GM18508 (cell line): ENCODE results near the gene NCK1.
A peak's percentile ranks its signal among the peaks of the same experiment; 100 is the strongest.

ENCODE experiments used
- ATAC-seq: cut with Tn5 transposase; IDR thresholded peaks from one replicate; pipeline ENCODE4 v1.9.1; 2021; ENCODE audit warnings: moderate number of reproducible peaks; ENCODE audit not compliant: insufficient read depth, unreplicated experiment

NCK1 gene

DNA sequence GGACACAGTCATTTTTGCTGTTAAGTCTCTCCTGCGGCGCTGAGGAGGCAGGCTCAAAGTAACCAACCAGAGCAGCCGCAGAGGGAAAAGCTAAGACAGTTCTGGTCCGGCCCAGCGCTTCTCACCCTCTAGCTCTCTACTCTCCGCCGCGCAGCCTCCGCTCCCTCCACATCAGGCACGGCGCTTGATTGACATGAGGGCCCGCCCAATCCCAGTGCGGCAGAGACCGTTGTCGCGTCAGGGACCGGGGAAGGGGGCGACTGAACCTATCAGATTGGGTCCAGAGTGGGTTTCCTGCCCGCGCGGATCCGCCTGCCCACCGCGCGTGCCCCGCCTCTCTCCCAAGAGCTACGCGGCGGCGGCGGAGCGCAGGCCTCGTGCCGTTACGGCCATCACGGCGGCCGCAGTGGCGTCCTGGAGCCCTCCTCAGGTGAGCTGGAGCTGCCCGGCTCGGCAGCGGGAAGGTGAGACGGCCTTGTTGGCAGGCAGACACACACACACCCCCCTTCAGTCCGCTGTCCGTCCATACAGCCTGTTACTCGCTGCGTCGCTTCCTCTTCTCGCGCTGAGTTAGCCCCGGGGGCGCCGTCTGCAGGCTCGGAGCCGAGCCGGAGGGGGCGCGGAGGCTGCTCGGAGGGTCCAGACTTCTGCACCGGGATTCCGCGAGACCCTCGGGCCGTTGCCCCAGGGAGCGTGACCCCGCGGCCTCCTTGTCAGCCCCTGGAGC lies at the start of gene NCK1:
Gene NCK1, plus strand, starts transcription at position 319 of the 727 bp plus-strand sequence. CDS start 65,794 bp downstream, outside the sequence.
- ATAC-seq = peak; percentile 91

- ATAC-seq = no peak
These were observed 44.6 kb upstream of the NCK1 start for GRCh38 chr3:136817448-136817847.

- ATAC-seq = no peak
These were observed 43.7 kb upstream of the NCK1 start for GRCh38 chr3:136818191-136818768.

DNA sequence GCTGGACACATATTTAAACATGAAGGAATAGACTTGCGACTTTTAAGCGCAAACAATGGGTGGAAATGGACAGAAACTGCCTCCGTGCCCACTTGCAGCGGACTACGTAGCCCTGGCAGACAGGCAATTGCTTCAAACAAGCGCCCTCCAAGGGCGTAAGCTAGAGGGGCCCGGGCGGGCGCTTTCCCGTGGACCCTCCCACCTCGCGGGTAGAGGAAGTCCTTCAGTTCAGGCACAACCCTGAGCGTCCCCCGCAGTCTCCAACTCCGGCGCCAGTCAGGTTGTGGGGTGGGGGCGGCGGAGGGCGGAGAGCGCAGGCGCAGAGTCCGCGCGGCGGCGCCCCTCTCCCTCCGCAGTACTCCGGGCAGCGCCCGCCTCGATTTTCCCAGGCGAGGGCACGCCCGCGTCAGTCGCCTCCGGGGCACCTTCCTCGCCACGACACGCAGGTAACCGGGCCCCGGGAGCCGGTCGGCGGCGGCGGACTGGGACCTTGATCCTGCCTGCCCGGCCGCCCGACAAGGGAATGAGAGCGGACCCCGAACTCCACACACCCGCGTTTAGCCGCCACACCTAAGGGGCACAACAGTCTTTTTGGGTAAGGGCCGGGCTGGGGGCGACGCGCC lies 43.1 kb upstream of the NCK1 start, which contains the start of gene SLC35G2:
Gene SLC35G2, plus strand, starts transcription at position 358 of the 623 bp plus-strand sequence. CDS start 35,335 bp downstream, outside the sequence.
- ATAC-seq = no peak

DNA sequence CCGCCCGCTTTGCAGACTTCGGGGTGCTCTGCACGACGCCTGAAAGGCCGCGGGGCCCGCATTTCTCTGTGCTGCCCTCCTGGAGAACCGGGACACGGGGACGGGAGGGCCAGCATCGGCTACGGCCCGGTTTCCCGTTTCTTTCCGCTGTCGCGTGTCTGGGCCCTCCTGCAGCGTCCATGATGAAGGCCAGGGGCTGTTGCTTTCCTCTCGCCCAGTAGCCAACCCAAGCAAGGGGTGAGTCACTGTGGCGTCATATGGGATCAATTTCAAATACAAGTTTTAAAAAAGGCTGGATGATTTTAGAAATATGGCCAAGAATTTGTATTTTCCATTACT lies 42.6 kb upstream of the NCK1 start:
- no peak for ATAC-seq

DNA sequence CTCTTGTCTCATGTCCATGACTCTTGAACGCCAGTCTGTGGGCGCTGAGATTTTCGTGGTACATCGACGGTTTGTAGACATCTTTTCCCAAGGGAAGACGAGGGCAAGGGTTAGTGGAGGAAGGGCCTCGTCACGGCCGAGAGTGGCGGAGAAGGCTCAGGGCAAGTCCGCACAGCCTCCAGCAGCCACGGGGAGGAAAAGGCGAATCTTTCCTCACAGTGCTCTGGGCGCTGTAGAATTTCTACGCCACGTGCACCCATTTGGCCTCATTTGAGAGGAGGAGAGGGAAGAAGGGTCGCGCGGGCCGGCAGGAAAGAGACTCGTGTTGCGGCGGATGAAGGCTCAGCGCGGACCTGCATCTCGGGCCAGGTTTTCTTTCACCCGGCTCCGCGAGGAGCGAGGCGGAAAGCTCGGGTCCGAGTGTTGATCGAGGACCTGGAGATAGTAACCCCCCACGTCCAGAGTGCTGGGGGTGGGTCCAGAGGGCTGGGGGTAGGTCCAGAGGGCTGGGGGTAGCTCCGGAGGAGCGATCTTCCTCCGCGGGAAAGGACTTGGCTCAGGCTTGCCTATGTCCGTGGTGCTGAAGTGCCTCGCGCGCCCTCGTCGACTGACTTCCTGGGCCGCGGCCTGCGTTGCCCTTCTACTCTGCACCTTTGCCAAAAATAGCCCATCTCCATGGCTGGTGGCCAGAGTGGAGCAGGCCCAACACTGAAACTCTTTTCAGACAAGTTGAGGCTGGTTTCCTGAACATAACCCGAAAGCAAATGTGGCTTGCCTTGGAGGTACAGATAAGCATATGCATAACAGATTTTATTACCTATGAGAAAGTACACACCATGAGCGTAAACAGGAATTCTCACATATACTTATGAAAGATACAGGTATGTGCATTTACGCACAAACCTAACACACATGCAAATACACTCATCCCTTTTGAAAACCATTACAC lies 42.0 kb upstream of the NCK1 start:
- ATAC-seq = no peak

- no peak for ATAC-seq
These were observed 30.5 kb upstream of the NCK1 start for GRCh38 chr3:136831461-136831860.

GRCh38 chr3:136835089-136835812 lies 26.8 kb upstream of the NCK1 start:
- ATAC-seq = no peak

GRCh38 chr3:136835813-136836510 lies 26.0 kb upstream of the NCK1 start:
- ATAC-seq = no peak

DNA sequence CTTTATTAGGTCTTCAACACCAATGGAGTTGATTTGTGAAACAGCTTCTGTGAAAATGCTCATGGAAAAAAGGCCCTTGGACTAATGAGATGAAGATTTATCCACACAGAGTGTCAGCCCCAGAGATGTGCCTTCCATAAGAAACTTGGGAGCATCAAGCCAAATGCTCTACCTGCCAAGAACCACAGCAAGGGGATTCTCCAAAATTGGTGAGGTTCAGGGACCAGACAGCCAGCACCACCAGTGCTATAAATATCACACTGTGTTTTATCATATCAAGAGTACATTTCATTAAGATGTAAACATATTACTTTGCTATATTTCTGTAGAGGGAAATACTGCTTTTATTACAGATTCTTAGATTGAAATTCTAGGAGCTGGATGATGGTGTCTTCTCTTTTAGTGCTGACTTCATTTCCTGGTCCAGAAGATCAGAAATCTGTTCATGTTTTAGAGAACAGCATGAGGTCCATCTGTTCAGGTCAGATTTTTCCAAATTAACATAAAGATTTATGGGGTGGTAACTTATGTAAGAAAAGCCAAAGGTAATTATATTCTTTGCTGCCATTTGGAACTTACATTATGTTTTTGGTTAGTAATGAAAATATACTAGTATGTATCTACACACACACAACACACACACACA lies 25.4 kb upstream of the NCK1 start:
- ATAC-seq = no peak

GRCh38 chr3:136838641-136839555 lies 23.1 kb upstream of the NCK1 start:
- no peak for ATAC-seq

DNA sequence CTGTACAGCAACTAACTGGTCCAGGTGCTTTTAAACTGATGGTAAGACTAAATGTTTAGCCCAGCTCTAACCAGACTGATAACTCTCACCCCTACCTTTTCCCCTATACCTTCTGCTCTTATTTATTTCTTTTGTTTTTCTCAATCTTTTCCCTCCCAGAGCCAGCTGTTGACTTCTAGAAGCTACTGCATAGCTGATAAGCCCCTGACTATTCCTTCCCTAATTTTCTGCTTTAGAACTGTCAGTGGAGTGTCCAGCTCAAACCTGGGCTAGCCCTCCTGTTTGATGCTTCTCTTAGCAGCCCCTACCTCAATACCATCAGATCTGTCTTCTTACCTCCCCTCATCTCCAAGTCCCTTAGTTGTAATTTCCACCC lies 22.5 kb upstream of the NCK1 start:
- ATAC-seq = no peak

DNA sequence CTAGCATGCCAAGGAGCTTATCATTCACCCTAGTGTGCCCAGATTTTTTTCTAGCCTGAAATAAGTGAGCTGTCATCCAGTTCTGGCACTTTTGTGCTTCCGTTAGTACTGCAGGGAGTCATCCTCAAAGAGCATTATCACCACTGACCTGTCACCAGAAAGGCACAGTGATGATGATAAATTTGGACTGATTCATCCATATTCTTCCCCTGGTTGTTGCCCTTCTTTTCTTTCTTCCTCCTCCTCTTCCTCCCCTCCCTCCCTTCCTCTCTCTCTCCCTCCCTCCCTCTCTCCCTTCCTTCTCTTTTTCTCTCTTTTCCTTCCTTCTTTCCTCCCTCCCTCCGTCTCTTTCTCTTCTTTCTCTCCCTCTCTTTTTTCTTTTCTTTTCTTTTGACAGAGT lies 21.8 kb upstream of the NCK1 start:
- no peak for ATAC-seq

- no peak for ATAC-seq
These were observed 19.7 kb upstream of the NCK1 start for GRCh38 chr3:136842294-136842693.

- no peak for ATAC-seq
These were observed 17.3 kb upstream of the NCK1 start for GRCh38 chr3:136844724-136845123.

- no peak for ATAC-seq
These were observed 9.8 kb upstream of the NCK1 start for GRCh38 chr3:136852180-136852579.

DNA sequence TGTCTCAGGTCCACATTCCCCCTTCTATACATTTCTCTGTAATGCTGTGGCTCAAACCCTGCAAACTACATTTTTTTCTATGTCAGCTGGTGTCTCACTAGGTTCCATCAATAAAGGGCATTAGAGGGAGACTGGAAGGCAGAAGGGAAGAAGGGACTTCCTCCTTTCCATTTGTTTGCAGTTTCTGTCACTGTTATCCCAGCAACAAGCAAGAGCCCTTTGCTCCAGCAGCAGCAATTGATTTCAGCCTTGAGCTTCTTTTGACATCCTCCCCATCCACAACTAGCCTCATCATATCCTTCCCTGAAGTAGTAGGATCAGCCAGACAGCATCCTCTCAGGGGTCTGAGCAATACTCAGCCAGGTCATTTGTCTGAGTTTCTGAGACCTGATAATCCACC lies 5.3 kb upstream of the NCK1 start:
- ATAC-seq = no peak

DNA sequence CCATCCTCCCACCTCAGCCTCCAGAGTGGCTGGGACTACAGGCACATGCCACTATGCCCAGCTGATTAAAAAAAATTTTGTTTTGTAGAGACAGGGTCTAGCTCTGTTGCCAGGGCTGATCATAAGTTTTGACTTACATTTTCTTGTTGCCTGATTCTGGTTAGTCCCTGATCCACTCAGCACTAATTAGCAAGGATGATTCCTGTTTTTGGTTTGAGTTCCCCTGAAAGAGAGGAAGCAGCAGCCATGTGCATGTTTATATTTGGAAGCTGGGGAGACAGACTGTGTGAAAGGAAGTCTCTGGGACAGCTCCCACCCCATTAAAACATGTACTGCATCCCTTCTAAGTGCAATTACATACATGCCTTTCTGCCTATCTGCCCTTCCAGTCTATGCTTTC lies 3.6 kb upstream of the NCK1 start:
- no peak for ATAC-seq
